Activated CD8-positive, alpha-beta memory T cell treated with anti-CD3 and anti-CD28 coated beads for 4 hours (primary cell): ENCODE data around the gene HSPA1L.

Source experiments
- DNase-seq, 2 donors: peaks; one replicate each; pipeline ENCODE4 v3.0.0-alpha.2; 2020; ENCODE audit warnings: low read depth in 2 of 2

HSPA1L gene

GRCh38 chr6:31781244-31782125 is 33.6 kb downstream of the HSPA1L start:
- DNase-seq = no peak

- DNase-seq = no peak
Observed at GRCh38 chr6:31780507-31781243, 34.4 kb downstream of the HSPA1L start.

- no peak for DNase-seq
Observed at GRCh38 chr6:31779908-31780307, 35.2 kb downstream of the HSPA1L start.

- DNase-seq = no peak
Observed at GRCh38 chr6:31778999-31779885, 35.8 kb downstream of the HSPA1L start.

GRCh38 chr6:31778193-31778592 is 36.9 kb downstream of the HSPA1L start:
- DNase-seq = no peak

GRCh38 chr6:31777667-31778050 is 37.4 kb downstream of the HSPA1L start:
- no peak for DNase-seq

- peak; percentile 68 to 75 for DNase-seq
Observed at GRCh38 chr6:31776989-31777666, 38.0 kb downstream of the HSPA1L start, which contains the start of gene VWA7. TSS of gene VWA7 (minus strand) at chr6:31777328. CDS start at chr6:31776779, 549 bp downstream.

- DNase-seq = no peak
Observed at GRCh38 chr6:31776485-31776988, 38.5 kb downstream of the HSPA1L start.

GRCh38 chr6:31775633-31776484 is 39.2 kb downstream of the HSPA1L start:
- no peak for DNase-seq

GRCh38 chr6:31775184-31775583 is 39.9 kb downstream of the HSPA1L start:
- no peak for DNase-seq

- DNase-seq = peak in 1 of 2 donors; percentile 22
Observed at GRCh38 chr6:31771992-31772358, 43.1 kb downstream of the HSPA1L start.

- no peak for DNase-seq
Observed at GRCh38 chr6:31770860-31771259, 44.2 kb downstream of the HSPA1L start.

- DNase-seq = peak; percentile 53 to 61
Observed at GRCh38 chr6:31769684-31770371, 45.3 kb downstream of the HSPA1L start.

GRCh38 chr6:31768363-31769257 is 46.5 kb downstream of the HSPA1L start:
- DNase-seq = no peak

GRCh38 chr6:31767096-31767645 is 47.9 kb downstream of the HSPA1L start:
- DNase-seq = no peak

- DNase-seq = no peak
Observed at GRCh38 chr6:31765910-31766794, 48.9 kb downstream of the HSPA1L start.

GRCh38 chr6:31765559-31765909 is 49.5 kb downstream of the HSPA1L start:
- no peak for DNase-seq
